GM21381 (cell line): ENCODE measurements around the gene FUT2.
A peak's percentile ranks its signal among the peaks of the same experiment; 100 is the strongest.
"Not testable (repeated sequence)": the region's sequence is repeated elsewhere in the genome, so short reads cannot be mapped to it uniquely, and the experiment has no call there.

Experiments
- ATAC-seq: cut with Tn5 transposase; IDR thresholded peaks from one replicate; pipeline ENCODE4 v1.9.1; 2021; ENCODE audit warnings: mild to moderate bottlenecking, moderate library complexity; ENCODE audit not compliant: unreplicated experiment

FUT2 gene

GRCh38 chr19:48695743-48696352, at the start of gene FUT2:
Gene FUT2 (plus strand): TSS chr19:48695971. CDS start chr19:48702957, 6,986 bp downstream.
- ATAC-seq: no peak

GRCh38 chr19:48646001-48646721, 49.6 kb upstream of the FUT2 start, which contains the start of gene CA11:
Gene CA11 (minus strand): TSS chr19:48646187. CDS start chr19:48645632, 555 bp downstream.
- peak; percentile 79 for ATAC-seq

GRCh38 chr19:48646722-48647216, 49.0 kb upstream of the FUT2 start:
- ATAC-seq: no peak

GRCh38 chr19:48648134-48648533, 47.6 kb upstream of the FUT2 start:
- no peak for ATAC-seq

GRCh38 chr19:48650974-48651682, 44.6 kb upstream of the FUT2 start:
- ATAC-seq: no peak

GRCh38 chr19:48651683-48652048, 44.1 kb upstream of the FUT2 start:
- no peak for ATAC-seq

GRCh38 chr19:48654299-48655059, 41.3 kb upstream of the FUT2 start:
- no peak for ATAC-seq

- no peak for ATAC-seq
Observed at GRCh38 chr19:48656840-48657474, 38.8 kb upstream of the FUT2 start.

- ATAC-seq: not testable (repeated sequence)
Observed at GRCh38 chr19:48657828-48658227, 37.9 kb upstream of the FUT2 start.

GRCh38 chr19:48658483-48658882, 37.3 kb upstream of the FUT2 start:
- ATAC-seq: no peak

- ATAC-seq: no peak
Observed at GRCh38 chr19:48659768-48660167, 36.0 kb upstream of the FUT2 start.

- peak; percentile 87 for ATAC-seq
Observed at GRCh38 chr19:48660852-48661710, 34.7 kb upstream of the FUT2 start.

- ATAC-seq: no peak
Observed at GRCh38 chr19:48661711-48662090, 34.1 kb upstream of the FUT2 start.

- ATAC-seq: no peak
Observed at GRCh38 chr19:48663667-48664066, 32.1 kb upstream of the FUT2 start.

- no peak for ATAC-seq
Observed at GRCh38 chr19:48664476-48664875, 31.3 kb upstream of the FUT2 start.

GRCh38 chr19:48665786-48666185, 30.0 kb upstream of the FUT2 start:
- ATAC-seq: no peak

- ATAC-seq: no peak
Observed at GRCh38 chr19:48668332-48668731, 27.4 kb upstream of the FUT2 start.

GRCh38 chr19:48668761-48669160, 27.0 kb upstream of the FUT2 start:
- no peak for ATAC-seq

GRCh38 chr19:48669903-48670668, 25.7 kb upstream of the FUT2 start:
- no peak for ATAC-seq
